ENCODE measurements around the gene ATP9B.
"Not testable (repeated sequence)": the region's sequence is repeated elsewhere in the genome, so short reads cannot be mapped to it uniquely, and the experiment has no call there.

ATP9B gene

DNA sequence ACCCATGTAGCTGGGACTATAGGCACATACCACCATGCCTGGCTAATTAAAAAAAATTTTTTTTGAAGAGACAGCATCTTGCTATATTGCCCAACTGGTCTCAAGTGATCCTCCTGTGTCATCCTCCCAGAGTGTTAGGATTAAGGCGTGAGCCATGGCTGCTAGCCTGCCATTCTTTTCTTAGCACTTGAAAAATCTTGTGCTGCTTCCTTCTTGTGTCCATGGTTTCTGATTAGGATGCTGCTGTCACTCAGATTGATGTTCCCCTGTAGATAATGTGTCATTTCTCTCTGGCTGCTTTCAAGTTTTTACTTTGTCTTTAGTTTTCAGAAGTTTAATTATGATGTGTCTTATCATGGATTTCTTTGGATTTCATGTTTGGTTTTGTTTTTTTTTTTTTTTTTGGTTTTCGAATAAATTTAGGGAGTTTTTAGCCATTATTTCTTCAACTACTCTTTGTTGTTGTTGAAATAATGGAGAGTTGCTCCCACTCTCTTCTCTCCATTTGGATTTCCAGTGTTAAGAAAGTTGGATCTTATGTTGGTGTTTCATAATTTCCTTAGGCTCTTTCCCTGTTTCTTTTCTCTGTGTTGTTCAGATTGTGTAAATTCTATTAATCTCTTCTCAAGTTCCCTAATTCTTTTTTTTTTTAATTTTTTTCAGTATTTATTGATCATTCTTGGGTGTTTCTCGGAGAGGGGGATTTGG is 2.5 kb downstream of the ATP9B start:
- DNase-seq (ENCODE audit: low read depth in 2 of 2) = no peak

DNA sequence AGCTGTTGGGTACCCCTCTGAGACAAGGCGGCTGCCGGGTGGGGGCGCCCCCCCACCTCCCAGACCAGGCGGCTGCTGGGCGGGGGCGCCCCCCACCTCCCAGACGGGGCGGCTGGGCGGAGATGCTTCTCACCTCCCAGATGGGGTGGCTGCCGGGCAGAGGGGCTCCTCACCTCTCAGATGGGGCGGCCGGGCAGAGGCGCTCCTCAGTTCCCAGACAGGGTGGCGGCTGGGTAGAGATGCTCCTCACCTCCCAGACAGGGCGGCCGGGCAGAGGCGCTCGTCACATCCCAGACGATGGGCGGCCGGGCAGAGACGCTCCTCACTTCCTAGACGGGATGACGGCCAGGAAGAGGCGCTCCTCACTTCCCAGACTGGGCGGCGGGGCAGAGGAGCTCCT is 3.5 kb downstream of the ATP9B start:
- not testable (repeated sequence) for DNase-seq (ENCODE audit: low read depth in 2 of 2)

DNA sequence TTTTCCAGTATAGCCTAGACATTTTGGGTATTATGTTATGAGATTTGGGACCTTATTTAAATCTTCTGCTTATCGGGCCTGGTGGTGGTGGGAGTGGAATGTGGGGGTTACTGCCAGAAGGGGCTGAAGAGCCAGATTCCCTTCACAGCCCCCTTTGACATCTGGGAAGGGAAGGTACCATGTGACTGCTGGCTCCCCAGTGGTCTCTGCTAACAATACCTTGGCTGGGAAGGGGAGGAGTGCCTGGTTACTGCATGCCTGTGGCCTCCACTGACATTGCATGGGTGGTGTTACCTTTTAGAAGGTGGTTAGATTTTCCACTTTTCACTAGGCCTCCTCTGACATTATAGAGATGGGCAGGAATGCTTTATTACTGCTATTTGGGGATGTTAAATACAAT is 8.0 kb downstream of the ATP9B start:
- DNase-seq (ENCODE audit: low read depth in 2 of 2) = no peak

DNA sequence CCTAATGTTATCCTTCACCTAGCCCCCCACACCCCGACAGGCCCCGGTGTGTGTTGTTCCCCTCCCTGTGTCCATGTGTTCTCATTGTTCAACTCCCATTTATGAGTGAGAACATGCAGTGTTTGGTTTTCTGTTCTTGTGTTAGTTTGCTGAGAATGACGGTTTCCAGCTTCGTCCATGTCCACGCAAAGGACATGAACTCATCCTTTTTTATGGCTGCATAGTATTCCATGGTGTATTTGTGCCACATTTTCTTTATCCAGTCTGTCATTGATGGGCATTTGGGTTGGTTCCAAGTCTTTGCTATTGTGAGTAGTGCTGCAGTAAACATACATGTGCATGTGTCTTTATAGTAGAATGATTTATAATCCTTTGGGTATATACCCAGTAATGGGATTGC is 9.6 kb downstream of the ATP9B start:
- DNase-seq (ENCODE audit: low read depth in 2 of 2) = not testable (repeated sequence)

DNA sequence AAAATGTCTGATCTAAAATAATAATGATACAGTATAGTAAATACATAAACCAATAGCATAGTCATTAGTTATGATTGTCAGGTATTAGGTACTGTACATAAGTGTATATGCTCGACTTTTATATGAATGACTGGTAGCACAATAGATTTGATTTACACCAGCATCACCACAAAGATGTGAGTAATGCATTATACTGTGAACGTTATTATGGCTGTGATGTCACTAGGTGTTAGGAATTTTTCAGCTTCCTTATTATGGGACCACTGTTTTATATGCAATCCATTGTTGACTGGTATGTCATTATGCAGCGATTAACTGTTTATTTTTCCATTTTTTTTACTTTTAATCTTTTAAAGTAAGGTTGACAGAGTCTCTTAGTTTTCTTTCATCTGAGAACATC is 23.7 kb downstream of the ATP9B start:
- DNase-seq (ENCODE audit: low read depth in 2 of 2) = no peak

DNA sequence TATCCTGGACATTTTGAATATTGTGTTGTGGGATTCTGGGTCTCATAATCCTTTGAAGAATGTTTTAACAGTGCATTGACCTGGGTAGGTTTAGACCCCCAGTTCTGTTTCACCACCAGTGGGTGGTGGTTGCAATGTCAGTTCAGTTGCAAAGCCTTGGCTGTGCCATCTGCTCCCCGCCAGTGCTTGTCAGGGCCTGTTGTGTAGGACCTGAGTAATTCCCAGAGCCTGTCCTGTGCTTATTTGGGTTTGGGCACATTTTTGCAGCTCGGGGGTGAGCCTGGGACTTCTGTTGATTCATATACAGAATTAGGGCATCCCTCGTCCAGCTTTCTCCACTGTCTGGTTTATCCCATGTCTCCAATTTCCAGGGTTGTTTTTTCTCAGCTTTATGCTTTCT is 24.8 kb downstream of the ATP9B start:
- no peak for DNase-seq (ENCODE audit: low read depth in 2 of 2)

DNA sequence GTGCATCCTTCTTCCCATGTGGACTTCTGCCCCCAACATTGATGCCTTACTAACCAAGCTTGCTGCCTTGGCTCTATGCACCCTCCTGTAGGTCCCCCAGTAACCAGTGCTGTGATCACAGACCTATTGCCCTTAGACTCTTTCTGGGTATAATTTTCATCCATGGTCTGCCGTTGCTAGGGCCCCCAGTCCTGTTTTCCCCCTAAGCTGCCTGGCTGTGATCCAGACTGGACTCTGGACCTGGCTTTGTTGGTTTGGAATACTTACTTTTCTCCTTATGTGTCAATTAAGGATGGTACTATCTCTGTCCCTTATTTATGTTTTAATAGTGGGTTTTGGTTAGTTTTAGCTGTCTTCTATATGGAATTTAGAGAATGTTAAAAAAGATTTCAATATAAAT is 26.0 kb downstream of the ATP9B start:
- DNase-seq (ENCODE audit: low read depth in 2 of 2) = no peak

DNA sequence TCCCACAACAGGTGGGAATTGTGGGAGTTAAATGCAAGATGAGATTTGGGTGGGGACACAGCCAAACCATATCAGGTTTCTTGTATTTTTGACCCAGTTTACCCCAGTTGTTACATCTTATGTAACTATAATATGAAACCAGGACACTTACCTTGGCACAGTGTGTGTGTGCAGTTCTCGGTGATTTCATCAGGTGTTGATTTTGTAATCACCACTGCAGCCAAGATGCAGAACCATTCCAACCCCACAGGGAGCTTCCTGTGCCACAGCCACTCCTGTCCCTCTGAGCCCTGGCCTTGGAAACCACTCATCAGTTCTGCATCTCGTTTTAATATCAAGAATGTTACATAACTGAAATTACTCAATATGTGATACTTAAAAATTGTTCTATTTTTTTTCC is 31.8 kb downstream of the ATP9B start:
- no peak for DNase-seq (ENCODE audit: low read depth in 2 of 2)

DNA sequence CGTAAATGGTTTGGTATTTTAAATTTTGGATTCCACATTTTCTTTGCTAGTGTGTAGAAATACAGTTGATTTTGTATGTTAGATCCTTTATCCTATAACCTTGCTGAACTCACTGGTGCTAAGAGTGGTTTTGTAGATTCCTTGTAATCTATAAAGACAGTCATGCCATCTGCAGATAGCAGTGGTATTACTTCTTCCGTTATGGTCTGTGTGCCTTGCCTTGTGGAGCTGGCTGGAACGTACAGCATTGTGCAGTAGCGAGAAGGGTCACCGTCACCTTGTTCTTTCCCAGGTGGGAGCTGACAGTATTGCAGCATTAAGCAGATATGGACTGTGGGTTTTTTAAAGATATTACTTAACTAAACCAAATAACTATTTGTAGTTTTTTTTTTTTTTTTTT is 33.7 kb downstream of the ATP9B start:
- no peak for DNase-seq (ENCODE audit: low read depth in 2 of 2)

DNA sequence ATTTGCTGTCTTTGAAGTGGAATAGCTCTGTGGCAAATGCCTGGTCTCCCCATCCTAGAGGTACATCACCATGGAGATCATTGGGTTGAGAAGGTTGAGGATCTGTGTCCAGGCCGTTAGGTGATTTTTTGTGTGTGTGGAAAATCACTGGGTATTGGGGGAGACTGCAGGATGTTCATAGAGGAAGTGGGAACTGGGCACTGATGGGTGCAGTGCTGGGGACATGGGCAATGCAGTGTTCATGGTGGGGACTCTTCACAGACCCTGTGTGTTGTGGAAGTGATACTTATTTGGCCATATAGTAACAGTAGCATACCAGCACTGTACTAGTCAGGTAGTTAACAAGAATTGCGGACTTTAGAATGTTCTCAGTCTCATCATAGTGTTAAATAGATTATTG is 34.9 kb downstream of the ATP9B start:
- no peak for DNase-seq (ENCODE audit: low read depth in 2 of 2)

DNA sequence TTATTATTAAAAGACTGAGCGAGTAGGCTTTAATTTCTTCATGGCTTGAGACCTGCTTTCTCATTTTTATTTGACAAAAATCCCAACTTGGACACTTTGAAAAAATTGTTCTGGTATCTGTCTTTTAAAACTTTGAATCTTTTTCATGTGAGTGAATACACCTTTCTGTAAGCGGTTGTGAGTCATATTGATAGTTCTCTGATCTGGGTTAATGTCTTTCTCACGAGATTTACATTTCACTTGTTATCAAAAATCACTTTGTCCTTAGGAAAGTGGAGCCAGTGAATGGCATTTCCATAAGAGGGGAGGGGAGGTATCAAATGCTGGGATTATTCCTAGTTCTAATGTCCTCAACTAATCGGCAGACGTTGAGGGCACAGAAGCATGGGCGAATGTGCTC is 36.3 kb downstream of the ATP9B start:
- DNase-seq (ENCODE audit: low read depth in 2 of 2) = no peak

DNA sequence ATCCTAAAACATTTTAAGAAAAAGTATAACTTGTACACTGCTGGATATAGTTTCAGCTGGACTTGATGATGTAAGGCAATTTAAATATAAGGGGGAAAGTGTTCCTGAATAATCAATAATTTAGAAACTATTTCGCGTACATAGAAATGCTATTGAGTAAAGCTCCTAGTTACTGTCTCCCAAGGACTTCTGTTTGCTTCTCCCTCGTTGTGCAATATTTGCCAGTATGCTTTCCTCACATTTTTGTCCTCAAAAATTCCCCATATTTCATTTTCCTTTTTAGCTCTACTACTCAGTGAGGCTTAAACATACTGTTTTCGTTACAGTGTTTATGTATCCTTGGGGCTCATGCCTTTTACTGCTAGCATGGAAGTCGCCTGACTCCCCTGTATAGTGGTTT is 36.9 kb downstream of the ATP9B start:
- DNase-seq (ENCODE audit: low read depth in 2 of 2) = no peak

DNA sequence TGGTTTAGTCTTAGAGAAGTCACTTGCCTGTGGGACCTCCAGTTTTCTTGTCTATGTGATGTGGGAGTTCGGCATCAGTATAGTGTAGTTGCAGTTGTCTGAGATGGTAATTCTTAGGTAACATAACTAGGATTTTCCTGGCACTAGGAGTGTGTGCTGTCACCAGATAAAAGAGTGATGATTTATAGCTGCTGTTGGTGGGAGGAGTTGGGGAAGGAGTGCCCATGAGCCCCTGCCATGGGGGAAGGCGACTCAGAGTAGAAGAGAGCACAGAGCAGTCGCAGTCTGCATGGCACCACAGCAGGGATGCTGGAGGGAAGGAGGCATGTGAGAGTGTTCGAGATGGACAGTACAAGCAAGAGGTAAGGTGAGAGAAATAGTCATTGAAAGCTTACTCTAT is 38.7 kb downstream of the ATP9B start:
- no peak for DNase-seq (ENCODE audit: low read depth in 2 of 2)

DNA sequence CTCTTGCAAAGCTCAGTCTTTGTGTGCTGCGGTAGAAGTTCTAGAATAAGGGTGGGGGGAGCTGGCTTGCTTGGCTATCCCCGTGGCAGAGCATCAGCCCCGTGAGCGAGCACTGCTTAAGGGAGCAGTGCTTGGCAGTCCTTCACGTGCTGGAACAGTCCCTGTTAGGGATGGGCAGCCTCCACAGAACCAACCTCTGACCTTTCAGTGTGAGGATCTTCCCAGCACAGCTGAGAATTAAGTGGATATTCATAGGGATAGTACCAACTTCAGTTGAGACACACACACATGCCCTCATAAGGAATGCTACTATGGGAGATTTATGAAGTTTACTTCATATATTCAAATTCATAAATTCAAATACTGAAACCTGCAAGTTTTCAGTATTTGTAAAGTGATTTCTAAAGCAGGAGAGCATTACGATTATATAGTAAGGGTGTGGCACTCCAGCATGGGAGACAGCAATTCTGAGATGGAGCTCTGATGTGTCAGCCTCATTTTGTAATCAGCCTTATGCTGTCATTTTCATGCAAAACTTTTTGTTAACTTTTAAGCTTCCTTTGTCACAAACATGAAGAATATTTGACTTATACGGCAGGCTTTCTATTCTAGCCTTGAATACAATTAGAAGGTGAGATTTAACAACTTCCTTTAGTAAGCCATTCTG is 39.5 kb downstream of the ATP9B start:
- no peak for DNase-seq (ENCODE audit: low read depth in 2 of 2)

DNA sequence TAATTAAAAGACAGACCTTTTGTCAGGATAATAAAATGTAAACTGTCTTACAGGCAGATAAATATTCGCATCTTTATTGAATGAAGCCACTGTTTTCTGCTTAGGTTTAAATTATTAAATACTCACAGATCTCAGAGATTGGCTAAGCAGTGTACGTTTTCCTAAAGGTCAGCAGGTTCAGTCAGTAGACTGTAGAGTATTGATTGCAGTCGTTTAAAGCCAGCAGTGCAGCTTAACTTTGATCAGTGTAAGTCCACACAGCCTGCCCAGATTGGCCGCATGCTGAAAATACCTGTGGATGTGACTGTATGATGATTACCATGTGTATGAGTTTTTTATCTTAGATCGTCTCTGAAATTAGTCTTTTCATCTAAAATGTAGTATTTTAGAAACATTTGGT is 42.3 kb downstream of the ATP9B start:
- no peak for DNase-seq (ENCODE audit: low read depth in 2 of 2)

DNA sequence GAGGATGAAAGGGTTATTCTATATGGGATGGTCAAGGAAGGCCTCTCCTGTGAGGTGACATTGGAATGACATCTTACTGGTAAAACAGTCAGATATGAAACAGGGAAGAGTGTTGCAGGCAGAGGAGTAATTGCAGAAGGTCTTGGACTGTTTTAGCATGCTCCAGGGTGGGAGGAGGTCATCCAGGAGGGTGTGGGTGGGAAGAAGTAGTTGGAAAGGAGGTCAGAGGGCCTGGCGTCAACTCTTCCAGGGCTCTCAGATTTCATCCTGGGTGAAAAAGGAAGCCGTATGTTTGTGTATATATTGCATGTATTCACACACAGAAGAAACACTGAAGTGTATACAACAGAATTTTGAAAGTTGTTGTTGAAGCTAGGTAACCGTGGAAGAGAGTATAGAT is 48.2 kb downstream of the ATP9B start:
- DNase-seq (ENCODE audit: low read depth in 2 of 2) = no peak

DNA sequence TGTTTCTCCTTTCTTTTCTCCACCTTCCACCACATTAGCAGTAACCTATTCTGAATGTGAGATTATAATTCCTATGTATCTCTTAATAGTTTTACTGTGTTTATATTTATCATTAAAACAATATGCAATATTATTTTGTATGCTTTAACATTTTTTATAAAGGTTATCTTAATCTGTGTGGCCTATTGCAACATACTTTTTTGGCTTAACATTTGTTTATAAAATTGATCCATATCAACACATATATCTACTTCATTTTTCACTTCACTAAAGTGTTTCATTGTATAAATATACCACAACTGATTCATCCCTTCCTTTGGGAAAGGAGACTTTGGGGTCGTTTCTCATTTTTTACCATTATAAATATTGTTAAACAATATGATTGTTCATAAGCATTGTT is 48.6 kb downstream of the ATP9B start:
- DNase-seq (ENCODE audit: low read depth in 2 of 2) = no peak

DNA sequence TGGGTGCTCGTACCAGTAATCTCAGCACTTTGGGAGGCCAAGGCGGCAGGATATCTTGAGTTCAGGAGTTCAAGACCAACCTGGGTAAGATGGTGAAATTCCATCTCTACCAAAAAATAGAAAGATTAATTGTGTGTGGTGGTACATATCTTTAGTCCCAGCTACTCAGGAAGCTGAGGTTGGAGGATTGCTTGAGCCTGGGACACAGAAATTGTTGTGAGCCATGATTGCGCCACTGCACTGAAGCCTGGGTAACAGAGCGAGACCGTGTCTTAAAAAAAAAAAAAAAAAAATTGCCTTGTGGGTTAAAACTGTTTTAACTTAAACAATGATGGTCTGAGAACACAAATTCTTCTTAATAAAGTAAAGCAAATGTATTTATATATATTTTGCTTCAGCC is 49.6 kb downstream of the ATP9B start:
- DNase-seq (ENCODE audit: low read depth in 2 of 2) = no peak

DNA sequence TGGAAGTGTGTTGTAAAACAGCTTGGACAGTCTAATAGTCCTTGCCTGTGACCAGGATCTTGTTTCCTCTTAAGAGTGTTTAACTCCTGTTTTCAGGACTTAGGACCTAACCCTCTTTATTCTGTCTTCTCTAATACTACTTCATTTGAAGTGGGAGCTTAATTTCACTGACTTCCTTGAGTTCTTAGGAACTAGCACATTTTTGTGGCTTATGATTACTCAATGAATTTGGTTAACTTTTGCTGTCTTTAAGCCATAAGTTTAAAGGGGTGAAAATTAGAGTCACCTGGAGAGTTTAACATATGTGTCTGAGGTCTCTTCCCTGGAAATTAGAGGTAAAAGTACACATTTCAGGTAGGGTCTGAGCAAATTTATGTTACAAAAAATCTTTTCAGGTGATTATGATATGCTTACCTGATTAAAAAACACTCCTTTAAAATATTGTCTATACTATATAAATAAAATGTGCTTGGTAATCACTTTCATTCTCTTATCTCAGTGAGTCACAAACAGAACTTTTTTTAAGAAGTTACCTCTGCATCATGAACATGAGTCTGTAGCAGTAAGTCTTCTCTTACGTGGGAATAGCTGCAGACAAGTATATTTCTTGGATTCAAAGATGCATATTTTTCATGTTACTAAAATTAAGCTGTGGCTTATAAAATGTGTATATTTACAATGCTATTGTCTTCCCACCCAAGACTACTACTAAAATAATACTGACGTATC is 52.7 kb downstream of the ATP9B start:
- DNase-seq (ENCODE audit: low read depth in 2 of 2) = no peak

DNA sequence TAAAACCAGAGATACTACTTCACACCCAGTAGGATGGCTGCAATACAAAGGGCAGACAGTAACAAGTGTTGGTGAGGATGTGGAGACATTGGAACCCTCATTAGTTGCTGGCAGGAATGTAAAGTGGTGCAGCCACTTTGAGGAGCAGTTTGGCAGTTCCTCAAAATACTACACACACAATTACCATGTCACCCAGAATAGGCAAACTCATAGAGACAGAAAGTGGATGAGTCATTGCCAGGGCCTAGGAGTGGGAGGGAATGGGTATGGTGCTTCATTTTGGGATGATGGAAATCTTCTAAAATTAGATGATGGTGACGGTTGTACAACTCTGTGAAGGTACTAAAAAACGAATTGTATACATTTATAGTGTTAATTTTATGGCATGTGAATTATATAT is 54.8 kb downstream of the ATP9B start:
- DNase-seq (ENCODE audit: low read depth in 2 of 2) = no peak

DNA sequence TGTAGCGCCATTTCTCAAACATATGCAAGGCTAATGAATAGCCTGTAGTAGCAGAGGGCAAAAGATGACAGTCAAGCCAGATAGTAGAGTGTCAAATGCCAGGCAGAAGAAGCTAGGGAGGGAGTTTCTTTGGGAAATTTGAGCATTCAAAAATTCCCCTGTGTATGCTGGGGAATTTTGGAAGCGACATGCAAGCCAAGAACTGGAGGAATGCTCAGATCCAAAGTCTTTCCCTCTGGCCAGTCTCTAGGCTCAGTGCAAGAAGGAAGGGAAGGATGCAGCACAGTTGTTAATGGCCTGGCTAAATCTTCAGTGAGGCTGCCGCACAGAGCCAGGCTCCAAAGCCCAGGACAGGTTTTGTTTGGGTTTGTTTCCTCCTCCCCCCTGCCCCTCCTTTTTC is 59.9 kb downstream of the ATP9B start:
- no peak for DNase-seq (ENCODE audit: low read depth in 2 of 2)

DNA sequence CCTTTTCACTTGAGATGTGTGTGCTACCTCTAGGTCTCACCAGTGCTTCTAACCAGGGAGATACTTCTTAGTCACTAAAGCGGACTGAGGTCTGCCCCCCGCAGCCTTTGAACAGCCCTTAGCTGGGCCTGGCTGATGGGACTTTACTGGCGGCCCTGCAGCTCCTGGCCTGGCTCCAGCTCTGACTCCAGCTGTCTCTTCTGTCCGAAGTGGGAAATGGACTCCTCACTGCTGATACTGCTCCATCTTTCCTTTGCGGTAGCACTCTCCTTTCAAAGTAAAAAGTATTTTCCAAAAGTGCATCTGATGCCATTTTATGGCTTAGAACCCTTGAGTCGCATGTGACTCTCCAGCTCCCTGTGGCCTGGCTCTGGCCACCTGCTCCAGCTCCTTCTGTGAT is 64.5 kb downstream of the ATP9B start:
- no peak for DNase-seq (ENCODE audit: low read depth in 2 of 2)

DNA sequence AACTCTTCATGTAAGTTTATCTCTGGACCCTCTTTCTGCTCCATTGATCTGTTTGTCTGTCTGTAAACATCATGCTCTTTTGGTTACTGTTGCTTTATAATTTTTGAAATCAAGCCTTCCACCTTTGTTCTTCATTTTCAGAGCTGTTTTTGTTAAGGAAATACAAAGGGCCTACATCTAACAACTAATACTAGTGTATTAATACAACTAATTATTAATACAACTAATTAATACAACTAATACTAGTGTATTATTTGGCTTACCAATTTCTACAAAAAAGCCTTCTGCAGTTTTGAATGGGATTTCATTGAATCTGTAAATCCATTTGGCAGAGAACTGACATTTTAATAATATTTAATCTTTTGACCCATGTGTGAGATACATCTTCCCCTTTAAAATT is 66.7 kb downstream of the ATP9B start:
- DNase-seq (ENCODE audit: low read depth in 2 of 2) = no peak

Data from stimulated activated CD8-positive, alpha-beta memory T cell treated with anti-CD3 and anti-CD28 coated beads, Interleukin-2, amount 100 ng/mL, for 48 hours (primary cell).